HepG2 (cell line): Measurements from ENCODE around the gene CD84. TPM values are rescaled to one million over a fixed set of nuclear protein-coding genes. Genes with fewer than 3 reads are reported as not detected.

Experiments
- ATAC-seq: fragments of 200-7000 bp; cut with Tn5 transposase; 3 replicates; pipeline ENCODE4 v1.9.1; 2020; ENCODE audit warnings: mild to moderate bottlenecking, moderate library complexity
- BruUV-seq: library from RNA; stranded (reverse); fragments of 400-500 nt; replicated peaks from 2 replicates; lab custom pipeline; 2021; lab: Mats Ljungman, UMichigan
- CTCF ChIA-PET: fragments of 300-600 bp; formaldehyde crosslinking; extraction: SDS; loops from one replicate; lab custom pipeline; 2021; ENCODE audit warnings: low total read pairs, inconsistent platforms, low intra/inter-chr PET ratio; lab: Yijun Ruan, JAX
- POLR2A ChIA-PET: fragments of 350-600 bp; sonication (Branson Sonifier 250); formaldehyde crosslinking; loops from one replicate; lab custom pipeline; 2020; ENCODE audit warnings: antibody characterized with exemption, inconsistent platforms; lab: Yijun Ruan, JAX
- DNase-seq: peaks from one replicate; pipeline ENCODE4 v3.0.0-alpha.2; 2015; ENCODE audit warnings: low spot score
- FAIRE-seq: peaks from 3 replicates; lab custom pipeline; 2011; peaks lifted over from hg19 to GRCh38; lab: Jason Lieb, UNC
- H2AFZ ChIP-seq: one replicate; pipeline ENCODE4 v1.6.1; 2011; ENCODE audit warnings: low read length, inconsistent platforms
- H3K27ac ChIP-seq: fragments of 300-600 bp; 3 replicates; pipeline ENCODE4 v1.8.0; 2011; ENCODE audit warnings: mixed run types, mild to moderate bottlenecking, mixed read lengths, low read length, inconsistent platforms; ENCODE audit not compliant: insufficient read depth; ENCODE audit errors: extremely low read length
- H3K27me3 ChIP-seq, 2 experiments: fragments of 200-600 bp in 1 of 2; 2 replicates in 1 of 2; 3 replicates in 1 of 2; pipeline versions ENCODE4 v1.6.0 to v1.8.0; 2011; ENCODE audit warnings: low read length in 2 of 2, mild to moderate bottlenecking in 2 of 2, moderate library complexity in 2 of 2, inconsistent platforms in 1 of 2; ENCODE audit not compliant: insufficient read depth in 2 of 2, control insufficient read depth in 1 of 2
- H3K36me3 ChIP-seq, 2 experiments: fragments of 200-600 bp in 1 of 2; replicated peaks in 1 of 2; 2 replicates in 1 of 2; 3 replicates in 1 of 2; pipeline versions ENCODE4 v1.5.1 to v1.8.0; 2011; ENCODE audit warnings: low read length in 2 of 2, inconsistent platforms in 1 of 2; ENCODE audit not compliant: insufficient read depth in 2 of 2, control insufficient read depth in 1 of 2
- H3K4me1 ChIP-seq: 2 replicates; pipeline ENCODE4 v1.5.1; 2012; ENCODE audit warnings: low read length, inconsistent platforms; ENCODE audit not compliant: insufficient read depth
- H3K4me2 ChIP-seq: 2 replicates; pipeline ENCODE4 v1.6.0; 2011; ENCODE audit warnings: low read depth, low read length, inconsistent platforms
- H3K4me3 ChIP-seq, 3 experiments: fragments of 200-600 bp in 1 of 3; sonication (generic), shearing (Covaris generic) in 1 of 3; replicated peaks in 1 of 3; 2 replicates each; pipeline ENCODE4 v1.5.1; 2011 to 2016; ENCODE audit warnings: low read length in 3 of 3, inconsistent platforms in 2 of 3, low read depth in 2 of 3, mild to moderate bottlenecking in 2 of 3, control low read depth in 1 of 3, mixed read lengths in 1 of 3; ENCODE audit not compliant: insufficient read depth in 1 of 3
- H3K79me2 ChIP-seq: one replicate; pipeline ENCODE4 v1.6.1; 2011; ENCODE audit warnings: low read length, inconsistent platforms; ENCODE audit not compliant: insufficient read depth
- H3K9ac ChIP-seq: 2 replicates; pipeline ENCODE4 v1.6.0; 2011; ENCODE audit warnings: mild to moderate bottlenecking, low read depth, low read length, inconsistent platforms; ENCODE audit not compliant: insufficient read depth
- H3K9me3 ChIP-seq: 2 replicates; pipeline ENCODE4 v1.5.1; 2012; ENCODE audit warnings: mild to moderate bottlenecking, low read length
- H4K20me1 ChIP-seq: 2 replicates; pipeline ENCODE4 v1.6.0; 2011; ENCODE audit warnings: inconsistent platforms, mild to moderate bottlenecking, low read length, moderate library complexity; ENCODE audit not compliant: insufficient read depth
- KLF12 ChIP-seq: sonication (generic); formaldehyde crosslinking; IDR thresholded peaks from 2 replicates; pipeline ENCODE4 v1.4.0; 2020; ENCODE audit warnings: missing genetic modification reagents, borderline replicate concordance
- NFATC3 ChIP-seq: sonication (generic); formaldehyde crosslinking; IDR thresholded peaks from 2 replicates; pipeline ENCODE4 v1.5.1; 2020; ENCODE audit warnings: mild to moderate bottlenecking, missing genetic modification reagents
- TEAD3 ChIP-seq: optimal IDR thresholded peaks from 2 replicates; pipeline ENCODE3; 2016; ENCODE audit warnings: borderline replicate concordance
- ZNF101 ChIP-seq: sonication (generic); formaldehyde crosslinking; IDR thresholded peaks from 2 replicates; pipeline ENCODE4 v1.4.0; 2020; ENCODE audit warnings: mild to moderate bottlenecking, low read depth, missing genetic modification reagents, borderline replicate concordance
- ZNF124 ChIP-seq: sonication (generic); formaldehyde crosslinking; IDR thresholded peaks from 2 replicates; pipeline ENCODE4 v1.4.0; 2020; ENCODE audit warnings: missing genetic modification reagents
- ZNF225 ChIP-seq: sonication (generic); formaldehyde crosslinking; IDR thresholded peaks from 2 replicates; pipeline ENCODE4 v1.4.0; 2020; ENCODE audit warnings: mild to moderate bottlenecking, missing genetic modification reagents
- ZNF567 ChIP-seq: sonication (generic); formaldehyde crosslinking; IDR thresholded peaks from 2 replicates; pipeline ENCODE4 v1.8.1; 2023; ENCODE audit warnings: mild to moderate bottlenecking, missing genetic modification reagents, borderline replicate concordance
- ZNF674 ChIP-seq: sonication (generic); formaldehyde crosslinking; IDR thresholded peaks from 2 replicates; pipeline ENCODE4 v1.5.0; 2020; ENCODE audit warnings: low read depth, mild to moderate bottlenecking, missing genetic modification reagents
- ZNF678 ChIP-seq: sonication (generic); formaldehyde crosslinking; IDR thresholded peaks from 2 replicates; pipeline ENCODE4 v1.4.0; 2020; ENCODE audit warnings: mild to moderate bottlenecking, missing genetic modification reagents
- WGBS: methylation state at CpG from one replicate; pipeline ENCODE4 v1.1.6; 2017; ENCODE audit warnings: low lambda C conversion rate; 5-methylcytosine and 5-hydroxymethylcytosine counted together
- in situ Hi-C: cut with HindIII; loops from 2 replicates; pipeline ENCODE4 v1.10.0; 2017; ENCODE audit warnings: low pct_unique_long_range_greater_than_20kb; ENCODE audit not compliant: extremely low pct_ligation_motif_present
- intact Hi-C: fragments of 100-400 bp; cut with micrococcal nuclease; formaldehyde crosslinking; loops from one replicate; pipeline ENCODE4 v1.10.0; 2022; ENCODE audit not compliant: unreplicated experiment
- polyA plus RNA-seq, 8 experiments: library from polyadenylated mRNA; depleted of rRNA in 3 of 8; stranded (reverse) in 7 of 8; unstranded in 1 of 8; fragments of >200 nt; fragmentation: Illumina TruSeq in 4 of 8; extraction: Trizol in 4 of 8; gene quantifications; 2 replicates each; pipeline versions ENCODE4 v1.2.1 to v1.2.3, GENCODE V29; 2011 to 2016; ENCODE audit warnings: low read depth in 4 of 8, missing spikeins in 1 of 8, mixed read lengths in 1 of 8; ENCODE audit not compliant: insufficient read depth in 1 of 8
- total RNA-seq, 5 experiments: library from RNA; depleted of rRNA; stranded (reverse); fragments of >200 nt; fragmentation: Illumina TruSeq; extraction: Trizol; gene quantifications; 2 replicates each; pipeline ENCODE4 v1.2.3, GENCODE V29; 2016; ENCODE audit warnings: low read depth in 1 of 5
- TF ChIP-seq, protein P1 (sequence below): IDR thresholded peaks from 2 replicates; pipeline ENCODE4 v1.6.1; 2016; ENCODE audit warnings: low read depth
- TF ChIP-seq, protein P2 (sequence below): sonication (generic); formaldehyde crosslinking; IDR thresholded peaks from 2 replicates; pipeline ENCODE4 v1.8.0; 2022; ENCODE audit warnings: missing genetic modification reagents, mild to moderate bottlenecking, inconsistent platforms, borderline replicate concordance
- TF ChIP-seq, protein P3 (sequence below): sonication (generic); formaldehyde crosslinking; IDR thresholded peaks from 2 replicates; pipeline ENCODE4 v1.8.0; 2022; ENCODE audit warnings: mild to moderate bottlenecking, missing genetic modification reagents, moderate library complexity
- TF ChIP-seq, protein P4 (sequence below): sonication (generic); formaldehyde crosslinking; IDR thresholded peaks from 2 replicates; pipeline ENCODE4 v1.5.0; 2020; ENCODE audit warnings: mild to moderate bottlenecking, low read depth, missing genetic modification reagents, borderline replicate concordance

The CD84 gene
- total and polyA plus RNA-seq, 2 of the 13 experiments (the other 11 are each of a cell fraction or from before 2014, with no cell fraction given) = not detected

DNA sequence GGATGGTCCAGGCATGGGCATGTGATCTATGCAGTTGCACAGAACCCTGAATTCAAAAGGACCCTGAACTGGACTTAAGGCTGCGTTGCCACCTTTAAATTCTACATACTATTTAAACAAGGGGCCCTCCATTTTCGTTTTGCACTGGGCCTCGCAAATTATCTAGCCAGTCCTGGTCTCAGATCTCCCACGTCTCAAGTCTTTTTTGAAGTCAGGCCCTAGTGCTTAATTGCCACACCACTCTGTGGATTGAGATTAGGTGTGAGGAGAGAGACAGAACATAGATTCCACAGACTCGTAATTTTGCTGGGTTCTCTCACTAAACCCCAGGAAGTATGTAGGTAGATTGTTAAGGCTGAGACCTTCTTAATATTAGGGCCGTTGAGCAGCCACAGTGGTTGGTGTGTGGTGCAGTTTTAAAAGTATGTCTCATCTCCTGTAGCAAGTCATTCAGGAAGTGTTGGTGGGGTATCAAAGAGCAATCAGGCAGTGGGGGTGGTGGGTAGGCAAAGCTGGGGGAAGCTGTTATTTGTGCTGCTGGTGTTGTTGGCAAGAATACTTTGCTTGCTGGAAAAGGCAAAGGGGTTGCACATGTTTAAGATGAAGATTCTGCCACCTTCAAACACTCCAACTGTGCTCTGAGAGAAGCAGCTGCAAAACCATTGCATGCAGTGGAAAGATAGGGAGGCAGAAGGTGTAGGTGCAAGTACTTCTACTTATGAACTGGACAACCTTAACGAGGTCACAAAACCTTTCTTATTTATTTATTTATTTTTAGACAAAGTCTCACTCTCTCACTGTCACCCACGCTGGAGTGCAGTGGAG is 11.2 kb downstream of the CD84 start (continued):
- TF ChIP-seq, protein P1, sequence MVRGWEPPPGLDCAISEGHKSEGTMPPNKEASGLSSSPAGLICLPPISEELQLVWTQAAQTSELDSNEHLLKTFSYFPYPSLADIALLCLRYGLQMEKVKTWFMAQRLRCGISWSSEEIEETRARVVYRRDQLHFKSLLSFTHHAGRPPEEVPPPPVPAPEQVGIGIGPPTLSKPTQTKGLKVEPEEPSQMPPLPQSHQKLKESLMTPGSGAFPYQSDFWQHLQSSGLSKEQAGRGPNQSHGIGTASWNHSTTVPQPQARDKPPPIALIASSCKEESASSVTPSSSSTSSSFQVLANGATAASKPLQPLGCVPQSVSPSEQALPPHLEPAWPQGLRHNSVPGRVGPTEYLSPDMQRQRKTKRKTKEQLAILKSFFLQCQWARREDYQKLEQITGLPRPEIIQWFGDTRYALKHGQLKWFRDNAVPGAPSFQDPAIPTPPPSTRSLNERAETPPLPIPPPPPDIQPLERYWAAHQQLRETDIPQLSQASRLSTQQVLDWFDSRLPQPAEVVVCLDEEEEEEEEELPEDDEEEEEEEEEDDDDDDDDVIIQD = no peak
- TF ChIP-seq, all 625 proteins: peak for 0

DNA sequence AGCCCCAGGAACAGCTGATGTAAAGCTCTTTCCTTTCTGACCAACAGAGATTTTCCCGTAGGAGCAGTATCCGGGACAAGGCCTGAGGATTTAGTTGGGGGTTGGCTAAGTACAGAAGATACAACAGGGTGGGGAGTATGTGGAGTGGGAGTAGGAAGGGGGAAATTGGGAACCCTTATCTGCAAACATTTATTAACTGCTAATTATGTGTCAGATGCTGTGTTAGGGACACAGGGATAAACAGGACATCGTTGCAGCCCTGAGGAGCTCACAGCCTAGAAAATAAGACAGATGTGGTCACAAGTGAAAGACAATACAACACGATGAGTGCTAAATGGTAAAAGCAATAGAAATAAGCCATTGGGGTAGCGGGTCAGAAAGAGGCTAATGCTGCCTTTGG is 12.0 kb downstream of the CD84 start:
- no peak for DNase-seq
- POLR2A ChIA-PET = no interaction called here
- Histone ChIP-seq H4K20me1 (no peaks in the 10 kb centered on the region), H3K4me2 (no peak overlapping the region), H3K36me3 (no peaks in the 10 kb centered on the region), H2AFZ (no peak overlapping the region), H3K27me3 (no peaks in the 10 kb centered on the region), H3K79me2 (no peaks in the 10 kb centered on the region), H3K27ac (no peak overlapping the region), H3K9ac (no peak overlapping the region), H3K4me3 (no peak overlapping the region), H3K9me3 (peaks cover 9% of the 10 kb centered on the region), H3K4me1 (no peaks in the 10 kb centered on the region)
- in situ Hi-C loops (no loop called here), intact Hi-C loops (no loop called here)
- no peak for FAIRE-seq
- WGBS = 61% methylated on average over 5 of the region's 5 CpGs
- no peak for TF ChIP-seq ZNF674 (CRISPR knock-in tag)
- no peak for TF ChIP-seq ZNF225 (CRISPR knock-in tag)
- no peak for TF ChIP-seq ZNF101 (CRISPR knock-in tag)
- TF ChIP-seq, protein P2, sequence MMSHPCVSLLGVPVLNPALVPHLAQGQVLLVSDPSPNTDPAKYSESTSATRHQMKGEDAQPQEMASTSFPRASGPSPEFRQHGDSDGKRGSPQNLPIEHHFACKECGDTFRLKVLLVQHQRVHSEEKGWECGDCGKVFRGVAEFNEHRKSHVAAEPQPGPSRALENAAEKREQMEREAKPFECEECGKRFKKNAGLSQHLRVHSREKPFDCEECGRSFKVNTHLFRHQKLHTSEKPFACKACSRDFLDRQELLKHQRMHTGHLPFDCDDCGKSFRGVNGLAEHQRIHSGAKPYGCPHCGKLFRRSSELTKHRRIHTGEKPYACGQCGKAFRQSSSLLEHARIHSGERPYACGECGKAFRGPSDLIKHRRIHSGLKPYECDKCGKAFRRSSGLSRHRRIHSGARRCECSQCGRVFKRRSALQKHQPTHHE (CRISPR knock-in tag) = no peak
- TF ChIP-seq NFATC3 (CRISPR knock-in tag) = no peak
- no peak for TF ChIP-seq TEAD3
- TF ChIP-seq ZNF124 (CRISPR knock-in tag) = no peak
- TF ChIP-seq KLF12 (CRISPR knock-in tag) = no peak
- no peak for TF ChIP-seq ZNF678 (CRISPR knock-in tag)
- TF ChIP-seq ZNF567 (CRISPR knock-in tag) = no peak
- TF ChIP-seq, protein P3, sequence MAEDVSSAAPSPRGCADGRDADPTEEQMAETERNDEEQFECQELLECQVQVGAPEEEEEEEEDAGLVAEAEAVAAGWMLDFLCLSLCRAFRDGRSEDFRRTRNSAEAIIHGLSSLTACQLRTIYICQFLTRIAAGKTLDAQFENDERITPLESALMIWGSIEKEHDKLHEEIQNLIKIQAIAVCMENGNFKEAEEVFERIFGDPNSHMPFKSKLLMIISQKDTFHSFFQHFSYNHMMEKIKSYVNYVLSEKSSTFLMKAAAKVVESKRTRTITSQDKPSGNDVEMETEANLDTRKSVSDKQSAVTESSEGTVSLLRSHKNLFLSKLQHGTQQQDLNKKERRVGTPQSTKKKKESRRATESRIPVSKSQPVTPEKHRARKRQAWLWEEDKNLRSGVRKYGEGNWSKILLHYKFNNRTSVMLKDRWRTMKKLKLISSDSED = no peak
- TF ChIP-seq, protein P4, sequence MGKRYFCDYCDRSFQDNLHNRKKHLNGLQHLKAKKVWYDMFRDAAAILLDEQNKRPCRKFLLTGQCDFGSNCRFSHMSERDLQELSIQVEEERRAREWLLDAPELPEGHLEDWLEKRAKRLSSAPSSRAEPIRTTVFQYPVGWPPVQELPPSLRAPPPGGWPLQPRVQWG (CRISPR knock-in tag) = no peak
- ATAC-seq = no peak
- CTCF ChIA-PET = no interaction called here
- no TSS peak for BruUV-seq
